NCI-H2081 (cell line): ENCODE measurements around the gene SEMA4A.
A peak's percentile ranks its signal among the peaks of the same experiment; 100 is the strongest.
"Not testable (repeated sequence)": the region's sequence is repeated elsewhere in the genome, so short reads cannot be mapped to it uniquely, and the experiment has no call there.

Experiments
- DNase-seq, 2 experiments: peaks; one replicate each; lab custom pipeline; 2025; lab: John Stamatoyannopoulos, UW

The SEMA4A gene

DNA sequence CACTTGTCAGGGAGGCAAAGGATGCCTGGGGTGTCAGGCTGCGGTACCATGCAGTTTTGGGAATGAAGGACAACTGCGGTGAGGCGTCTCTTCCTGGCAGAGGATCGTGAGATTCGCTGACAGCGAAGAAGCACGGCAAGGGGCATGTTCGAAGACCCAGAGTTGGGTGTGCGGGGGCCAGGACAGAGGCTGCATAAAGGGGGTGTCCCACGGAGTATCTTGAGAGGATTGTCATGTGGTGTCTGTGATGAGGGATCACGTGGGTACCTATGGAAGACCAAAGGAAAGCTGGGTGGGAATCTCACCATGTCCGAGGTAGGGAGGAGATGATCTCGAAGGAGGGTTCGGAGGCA is 40.9 kb downstream of the SEMA4A start:
- no peak for DNase-seq

- DNase-seq: no peak
Measured at GRCh38 chr1:156195853-156196252, 42.5 kb downstream of the SEMA4A start.

DNA sequence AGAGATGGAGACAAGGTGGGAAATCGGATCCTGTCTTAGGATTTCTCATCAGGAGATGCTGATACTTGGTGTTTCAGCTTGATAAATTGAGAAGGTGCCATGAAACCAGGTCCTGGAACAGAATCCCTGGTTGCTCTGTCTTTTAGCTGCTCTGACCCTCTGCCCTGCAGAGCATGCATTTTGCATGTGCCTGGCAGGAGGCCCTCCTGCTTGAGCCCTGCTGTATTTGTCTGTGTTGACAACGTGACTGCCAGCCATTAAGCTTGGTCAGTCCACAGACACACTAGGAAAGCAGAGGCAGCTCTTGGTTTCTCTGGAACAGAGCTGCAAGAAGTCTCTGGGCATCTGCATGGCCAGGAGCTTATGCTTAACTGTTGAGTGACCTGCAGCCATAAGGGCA is 43.1 kb downstream of the SEMA4A start:
- DNase-seq: no peak

DNA sequence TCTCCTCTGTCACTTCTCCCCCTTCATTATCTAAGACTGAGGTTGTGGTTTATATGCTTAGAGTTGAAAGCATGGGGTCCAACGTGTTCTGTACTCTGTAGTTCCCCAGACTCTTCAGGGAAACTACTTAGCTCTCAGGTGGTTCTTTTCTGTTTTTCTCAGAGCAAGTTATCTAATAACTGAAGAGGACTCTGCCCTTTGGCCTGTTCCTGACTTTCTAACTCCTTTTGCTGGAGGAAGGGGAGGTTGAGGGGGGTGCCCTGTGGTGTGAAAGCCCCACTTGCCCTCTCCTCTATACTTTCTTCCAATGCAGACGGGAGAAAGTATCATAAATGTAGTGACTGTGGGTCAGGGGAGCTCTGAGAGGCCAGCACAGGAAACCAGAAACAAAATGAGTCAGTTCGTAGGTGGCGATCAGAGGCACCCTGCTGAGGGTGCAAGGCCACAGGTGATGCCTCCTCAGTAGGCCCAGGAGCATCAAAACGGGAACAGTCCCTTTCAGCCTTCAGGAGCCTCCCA is 45.5 kb downstream of the SEMA4A start:
- no peak for DNase-seq

DNA sequence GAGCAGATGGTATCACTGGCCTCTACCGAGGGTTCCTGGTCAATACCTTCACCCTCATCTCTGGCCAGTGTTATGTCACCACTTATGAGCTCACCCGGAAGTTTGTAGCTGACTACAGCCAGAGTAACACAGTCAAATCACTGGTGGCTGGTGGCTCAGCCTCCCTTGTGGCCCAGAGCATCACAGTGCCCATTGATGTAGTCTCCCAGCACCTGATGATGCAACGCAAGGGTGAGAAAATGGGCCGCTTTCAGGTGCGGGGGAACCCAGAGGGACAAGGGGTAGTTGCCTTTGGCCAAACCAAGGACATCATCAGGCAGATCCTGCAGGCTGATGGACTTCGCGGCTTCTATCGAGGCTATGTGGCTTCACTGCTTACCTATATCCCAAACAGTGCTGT is 46.7 kb downstream of the SEMA4A start:
- DNase-seq: no peak

DNA sequence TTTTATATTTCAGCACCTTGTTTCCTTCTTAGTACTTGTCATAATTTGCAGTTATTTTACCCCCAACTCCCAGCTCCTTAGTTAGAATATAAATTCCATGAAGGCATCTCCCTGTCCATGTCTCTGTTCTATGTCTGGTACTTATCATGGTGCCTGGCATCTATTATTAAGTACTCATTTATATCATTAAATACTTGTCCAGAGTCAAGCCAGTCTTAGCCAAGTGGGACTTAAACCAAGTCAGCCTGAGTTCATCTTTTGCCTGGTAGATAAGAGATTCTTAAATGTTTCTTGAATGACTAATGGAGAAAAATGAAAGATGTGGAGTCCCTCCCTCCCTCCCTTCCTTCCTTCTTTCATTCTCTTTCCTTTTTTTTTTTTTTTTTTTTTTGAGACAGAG is 49.9 kb downstream of the SEMA4A start:
- no peak for DNase-seq

GRCh38 chr1:156204686-156205085 is 51.3 kb downstream of the SEMA4A start:
- no peak for DNase-seq

DNA sequence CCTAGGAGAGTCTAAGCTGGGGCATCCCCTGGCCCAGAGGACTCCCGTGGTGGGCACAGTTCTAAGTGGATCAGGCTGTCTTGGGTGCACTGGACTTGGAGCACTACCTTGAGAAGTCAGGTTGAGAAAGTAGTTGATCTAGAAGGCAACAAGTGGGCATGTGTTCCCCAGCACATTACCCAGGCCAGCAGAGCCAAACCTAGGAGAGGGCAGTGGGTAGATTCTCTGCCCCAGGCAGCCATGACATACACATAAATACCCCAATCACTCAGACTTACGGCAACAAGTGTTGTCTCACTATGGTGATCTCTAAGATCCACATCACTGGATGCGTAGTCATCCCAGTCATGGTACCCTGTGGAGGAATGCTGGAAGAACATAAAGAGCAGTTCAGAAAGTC is 57.9 kb downstream of the SEMA4A start:
- DNase-seq: no peak

- no peak for DNase-seq
Measured at GRCh38 chr1:156212130-156212529, 58.7 kb downstream of the SEMA4A start.

DNA sequence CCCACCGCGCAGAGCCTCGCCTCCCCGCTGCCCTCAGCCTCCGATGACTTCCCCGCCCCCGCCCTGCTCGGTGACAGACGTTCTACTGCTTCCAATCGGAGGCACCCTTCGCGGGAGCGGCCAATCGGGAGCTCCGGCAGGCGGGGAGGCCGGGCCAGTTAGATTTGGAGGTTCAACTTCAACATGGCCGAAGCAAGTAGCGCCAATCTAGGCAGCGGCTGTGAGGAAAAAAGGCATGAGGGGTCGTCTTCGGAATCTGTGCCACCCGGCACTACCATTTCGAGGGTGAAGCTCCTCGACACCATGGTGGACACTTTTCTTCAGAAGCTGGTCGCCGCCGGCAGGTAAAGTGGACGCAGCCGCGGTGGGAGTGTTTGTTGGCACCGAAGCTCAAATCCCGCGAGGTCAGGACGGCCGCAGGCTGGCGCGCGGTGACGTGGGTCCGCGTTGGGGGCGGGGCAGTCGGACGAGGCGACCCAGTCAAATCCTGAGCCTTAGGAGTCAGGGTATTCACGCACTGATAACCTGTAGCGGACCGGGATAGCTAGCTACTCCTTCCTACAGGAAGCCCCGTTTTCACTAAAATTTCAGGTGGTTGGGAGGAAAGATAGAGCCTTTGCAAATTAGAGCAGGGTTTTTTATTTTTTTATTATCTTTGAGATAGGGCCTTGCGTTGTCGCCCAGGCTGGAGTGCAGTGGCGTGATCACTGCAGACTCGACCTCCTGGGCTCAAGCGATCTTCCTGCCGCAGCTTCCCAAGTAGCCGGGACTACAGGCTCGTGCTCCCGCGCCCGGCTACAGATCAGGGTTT is 59.7 kb downstream of the SEMA4A start, which contains the start of gene PMF1:
Gene PMF1 (plus strand): TSS at position 175 of the 811 bp plus-strand sequence. CDS start 9 bp downstream, at position 184.
- DNase-seq: peak; percentile 99

GRCh38 chr1:156213644-156213966 is 60.2 kb downstream of the SEMA4A start:
- DNase-seq: no peak

GRCh38 chr1:156214024-156214748 is 60.8 kb downstream of the SEMA4A start:
- DNase-seq: no peak

GRCh38 chr1:156216361-156217086 is 63.1 kb downstream of the SEMA4A start:
- DNase-seq: not testable (repeated sequence)

GRCh38 chr1:156217871-156218270 is 64.5 kb downstream of the SEMA4A start:
- peak in 1 of 2 experiments; percentile 11 for DNase-seq

DNA sequence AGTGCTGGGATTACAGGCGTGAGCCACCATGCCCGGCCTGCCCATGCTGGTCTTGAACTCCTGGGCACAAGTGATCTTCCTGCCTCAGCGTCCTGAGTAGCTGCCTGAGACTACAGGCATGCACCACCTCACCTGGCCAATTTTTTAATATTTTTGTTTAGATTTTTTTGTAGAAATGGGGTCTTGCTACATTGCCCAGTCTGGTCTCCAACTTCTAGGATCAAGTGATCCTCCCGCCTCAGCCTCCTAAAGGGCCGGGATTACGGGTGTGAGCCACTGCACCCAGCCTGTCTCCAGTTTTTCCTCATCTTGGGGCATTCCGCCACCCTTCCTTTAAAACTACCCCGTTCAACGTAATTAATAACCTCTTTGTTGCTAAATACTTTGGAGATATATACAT is 66.8 kb downstream of the SEMA4A start:
- DNase-seq: no peak

GRCh38 chr1:156221986-156222692 is 68.8 kb downstream of the SEMA4A start:
- DNase-seq: no peak

GRCh38 chr1:156225677-156226014 is 72.3 kb downstream of the SEMA4A start:
- DNase-seq: no peak

DNA sequence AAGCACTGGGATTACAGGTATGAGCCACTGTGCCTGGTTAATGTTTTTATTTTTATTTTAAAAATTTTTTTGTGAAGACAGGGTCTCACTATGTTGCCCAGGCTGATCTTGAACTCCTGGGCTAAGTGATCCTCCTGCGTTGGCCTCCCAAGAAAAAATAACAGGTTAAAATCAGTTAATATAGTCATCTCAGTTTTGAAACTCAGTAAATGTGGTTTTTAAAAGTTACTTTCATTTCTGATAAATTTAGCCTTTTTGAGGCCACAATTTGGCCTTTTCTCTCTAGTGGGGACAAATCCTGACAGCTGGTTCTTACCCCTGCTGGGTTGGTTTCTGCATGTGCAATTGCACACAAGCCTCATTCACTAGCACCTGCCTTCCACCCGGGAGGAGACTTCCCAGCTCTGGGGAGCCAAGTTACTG is 72.7 kb downstream of the SEMA4A start:
- DNase-seq: no peak

DNA sequence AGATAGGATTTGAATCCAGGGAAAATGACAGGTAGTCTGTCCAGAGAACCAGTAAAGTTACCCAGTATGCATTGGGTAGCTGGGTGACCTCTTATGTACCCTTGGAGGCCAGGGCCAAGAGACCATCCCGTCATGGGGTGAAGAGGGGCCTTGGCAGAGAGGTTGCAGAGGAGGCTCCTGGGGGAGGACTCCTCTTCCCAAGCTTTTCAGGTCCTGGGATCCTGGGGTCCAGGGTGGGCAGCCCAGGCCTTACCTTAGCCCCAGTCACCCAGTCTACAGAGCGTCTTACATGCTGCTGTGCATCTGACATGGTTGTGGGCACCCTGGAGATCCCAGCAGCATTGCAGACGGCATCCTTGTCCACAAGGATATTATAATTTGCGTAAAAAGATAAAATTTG is 73.4 kb downstream of the SEMA4A start:
- no peak for DNase-seq
